HG03025 (cell line): ENCODE data around the gene TH.

Experiments
- ATAC-seq: cut with Tn5 transposase; IDR thresholded peaks from one replicate; pipeline ENCODE4 v1.9.1; 2021; ENCODE audit warnings: mild to moderate bottlenecking, moderate library complexity; ENCODE audit not compliant: unreplicated experiment, low FRiP score

TH gene

GRCh38 chr11:2209370-2209801, 37.8 kb upstream of the TH start:
- no peak for ATAC-seq

DNA sequence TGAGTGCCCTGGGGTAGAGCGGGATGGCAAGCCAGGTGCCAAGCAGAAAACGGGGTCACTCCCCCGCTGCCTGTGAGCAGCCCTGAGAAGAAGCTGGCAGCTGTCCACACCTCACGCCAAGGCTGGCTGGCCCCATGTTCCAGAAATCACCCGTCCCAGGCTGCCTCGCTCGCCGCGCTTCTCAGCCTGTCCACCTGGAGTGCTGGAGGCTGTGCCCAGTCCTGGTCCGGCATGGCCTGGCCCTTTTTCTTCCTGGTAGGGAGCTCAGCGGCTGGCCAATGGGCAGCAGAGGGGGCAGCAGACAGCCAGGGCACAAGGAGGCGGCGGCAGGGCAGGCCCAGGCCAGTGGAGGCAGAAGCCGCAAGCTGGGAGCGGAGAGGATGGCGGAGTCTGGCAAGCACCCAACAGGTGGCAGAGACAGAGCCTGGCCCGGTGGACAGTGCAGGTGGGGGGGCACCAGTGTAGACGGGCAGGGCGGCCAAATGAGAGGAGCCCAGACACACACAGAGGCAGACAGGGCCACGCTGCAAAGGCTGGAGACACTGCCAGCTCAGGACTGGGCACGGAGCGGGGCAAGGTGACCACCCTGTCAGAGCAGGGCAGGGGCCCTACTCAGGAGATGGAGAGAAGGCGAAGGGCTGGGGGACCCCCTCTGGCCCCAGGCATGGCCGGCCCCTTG, 37.2 kb upstream of the TH start:
- ATAC-seq: no peak

DNA sequence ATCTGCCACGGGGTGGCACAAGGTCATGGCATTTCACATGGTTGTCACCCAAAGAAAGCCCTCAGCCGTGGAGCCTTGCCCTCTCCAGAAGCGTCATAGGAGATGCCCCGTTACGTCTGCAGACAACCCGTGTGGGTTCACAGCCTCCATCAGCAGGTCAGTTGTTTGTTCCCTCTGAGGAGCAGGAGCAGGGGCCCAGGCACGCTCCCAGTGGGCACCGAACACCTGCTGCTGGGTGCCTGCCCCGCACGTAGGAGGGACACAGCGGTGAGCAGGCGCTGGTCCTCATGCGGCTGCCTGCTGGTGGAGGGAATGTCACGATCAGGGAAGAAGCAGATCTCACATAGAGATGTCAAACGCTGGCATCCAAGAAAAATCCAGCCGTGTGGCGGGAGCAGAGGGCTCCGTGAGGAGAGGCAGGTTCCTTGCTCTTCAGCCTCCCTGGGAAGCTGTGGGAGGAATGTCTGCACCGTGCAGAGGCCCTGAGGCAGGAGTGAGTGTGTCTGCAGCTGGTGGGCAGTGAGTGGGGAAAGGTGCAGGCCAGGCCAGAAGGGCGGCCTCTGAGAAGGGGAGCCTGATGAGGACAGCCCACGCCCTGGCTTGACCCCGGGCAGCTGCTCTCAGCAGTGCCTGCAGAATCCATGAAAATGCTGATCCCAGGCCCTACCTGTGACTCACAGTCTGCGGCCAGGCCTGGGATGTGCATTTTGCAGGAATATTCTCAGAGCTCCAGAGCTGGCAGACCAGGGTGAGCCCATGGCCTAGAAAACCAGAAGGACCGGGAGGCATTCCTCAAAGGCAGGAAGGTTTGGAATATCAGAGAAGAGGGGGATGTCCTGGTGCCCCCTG, 36.4 kb upstream of the TH start:
- ATAC-seq: no peak

- no peak for ATAC-seq
Measured at GRCh38 chr11:2207212-2207611, 35.6 kb upstream of the TH start.

- ATAC-seq: no peak
Measured at GRCh38 chr11:2205981-2206690, 34.5 kb upstream of the TH start.

- no peak for ATAC-seq
Measured at GRCh38 chr11:2205214-2205720, 33.7 kb upstream of the TH start.

DNA sequence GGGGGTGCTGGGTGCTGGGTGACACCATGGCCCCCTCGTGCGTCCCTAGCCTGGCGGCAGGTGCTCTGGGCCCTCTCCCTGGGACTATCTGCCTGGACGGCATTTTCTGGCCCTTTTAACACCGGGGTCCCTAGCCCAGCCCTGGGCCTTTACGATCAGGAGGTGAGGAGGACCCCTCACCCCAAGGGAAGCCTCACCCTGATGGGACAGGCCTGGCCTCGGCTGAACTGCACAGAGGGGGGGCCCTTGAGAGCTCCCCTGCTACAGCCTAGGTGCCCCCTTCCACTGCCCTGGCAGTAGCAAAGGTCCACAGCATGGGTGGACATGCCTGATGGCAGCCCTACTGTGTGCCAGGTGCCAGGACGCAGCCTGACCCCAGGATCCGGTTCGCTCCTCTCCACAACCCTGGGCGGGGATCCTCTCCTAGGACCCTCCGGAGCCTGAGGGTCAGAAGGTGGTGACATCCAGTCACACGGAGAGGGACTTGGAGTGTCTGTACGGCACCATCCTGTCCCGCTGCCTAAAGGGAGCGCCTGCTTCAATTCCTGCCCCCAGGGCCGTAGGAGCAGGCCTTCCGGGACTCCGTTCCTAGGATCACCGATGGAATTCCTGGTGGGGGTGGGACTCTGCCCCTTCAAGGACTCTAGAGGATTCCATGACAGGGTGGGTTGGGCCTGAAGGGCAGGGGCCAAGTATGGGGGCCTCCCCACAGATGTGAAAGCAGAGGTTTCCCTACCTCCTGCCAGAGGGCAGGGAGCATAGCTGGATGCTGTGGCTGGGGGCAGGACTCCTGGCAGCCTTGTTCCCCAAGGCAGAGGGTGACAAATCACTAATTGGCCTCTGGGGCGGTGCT, 33.0 kb upstream of the TH start:
- no peak for ATAC-seq

DNA sequence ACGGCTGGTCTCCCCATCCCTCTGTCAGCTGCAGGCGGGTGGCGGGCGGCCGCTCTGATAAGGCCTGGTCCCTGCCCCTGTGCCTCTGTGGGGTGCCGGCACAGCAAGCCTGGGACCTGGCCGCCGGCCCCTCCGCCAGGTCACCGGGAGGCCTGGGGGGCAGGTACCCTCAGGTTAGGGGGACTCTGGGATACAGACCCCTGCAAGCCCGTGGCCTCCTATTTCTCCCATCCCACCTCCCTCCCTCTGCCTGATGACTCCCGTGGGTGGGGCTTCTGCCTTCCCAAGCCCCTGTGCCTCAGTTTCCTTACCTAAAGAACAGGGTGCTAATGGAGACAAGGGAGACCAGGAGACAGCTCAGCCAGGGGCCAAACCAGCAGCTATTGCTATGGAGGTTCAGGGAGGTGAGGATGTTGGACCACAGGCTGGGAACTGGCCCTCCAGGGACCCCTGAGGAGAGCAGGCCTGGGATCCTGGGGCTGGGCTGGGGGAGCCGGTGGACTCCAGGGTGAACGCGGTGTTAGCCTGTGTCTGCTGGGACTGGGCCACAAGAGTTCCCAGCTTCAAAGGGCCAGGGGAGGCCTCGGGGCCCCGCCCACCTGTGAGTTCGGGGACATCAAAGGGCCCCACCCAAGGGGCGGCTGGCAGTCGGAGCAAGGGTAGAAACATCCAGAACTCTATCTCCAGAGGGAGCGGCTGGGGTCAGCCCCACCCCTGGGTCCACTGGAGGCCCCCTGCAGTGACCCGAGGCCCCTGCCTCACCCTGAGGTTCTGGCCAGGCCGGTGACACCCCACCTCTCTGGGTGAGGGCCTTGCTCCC, 32.0 kb upstream of the TH start:
- ATAC-seq: no peak

GRCh38 chr11:2202900-2203439, 31.4 kb upstream of the TH start:
- ATAC-seq: no peak

GRCh38 chr11:2202071-2202899, 30.7 kb upstream of the TH start:
- no peak for ATAC-seq

DNA sequence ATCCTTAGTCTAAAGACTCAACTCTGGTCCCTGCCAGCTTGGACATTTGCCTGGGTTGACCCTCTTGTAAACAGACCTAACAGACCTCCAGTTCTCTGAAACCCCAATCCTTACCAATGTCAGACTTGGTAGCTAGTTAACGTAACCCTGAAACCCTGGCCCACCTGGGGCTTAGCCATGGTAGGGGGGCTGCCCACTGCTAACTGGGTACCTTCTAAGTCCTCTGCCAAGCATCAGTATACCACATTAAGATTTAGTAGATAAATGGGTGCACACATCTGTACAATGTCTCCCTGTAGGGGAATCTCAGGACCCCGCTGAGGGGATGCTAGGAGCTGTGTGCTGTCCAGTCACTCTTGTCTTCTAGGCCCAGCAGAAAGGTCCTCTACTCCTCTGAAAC, 29.9 kb upstream of the TH start:
- ATAC-seq: no peak

DNA sequence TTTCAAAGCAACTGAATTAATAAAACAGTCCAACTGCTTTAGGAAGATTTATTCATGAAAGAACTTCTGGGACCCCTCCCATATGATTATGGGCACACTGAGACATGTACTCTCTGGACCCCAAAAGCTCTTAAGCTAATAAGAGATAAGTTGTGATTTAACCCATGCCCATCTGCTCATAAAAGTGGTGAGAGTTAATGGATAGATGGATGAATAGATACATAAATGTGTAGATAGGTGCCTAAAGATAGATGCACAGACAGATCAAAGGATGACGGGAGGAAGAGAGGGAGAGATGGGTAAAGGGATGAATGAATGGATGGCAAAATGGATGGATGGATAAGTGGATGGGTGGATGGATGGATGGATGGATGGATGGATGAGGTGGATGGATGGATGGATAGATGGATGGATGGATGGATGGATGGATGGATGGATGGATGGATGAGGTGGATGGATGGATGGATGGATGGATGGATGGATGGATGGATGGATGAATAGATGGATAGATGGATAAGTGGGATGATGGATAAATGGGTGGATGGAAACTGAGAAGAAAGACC, 29.4 kb upstream of the TH start:
- ATAC-seq: no peak

GRCh38 chr11:2200536-2200935, 28.9 kb upstream of the TH start:
- no peak for ATAC-seq

- no peak for ATAC-seq
Measured at GRCh38 chr11:2199466-2200341, 28.1 kb upstream of the TH start.

DNA sequence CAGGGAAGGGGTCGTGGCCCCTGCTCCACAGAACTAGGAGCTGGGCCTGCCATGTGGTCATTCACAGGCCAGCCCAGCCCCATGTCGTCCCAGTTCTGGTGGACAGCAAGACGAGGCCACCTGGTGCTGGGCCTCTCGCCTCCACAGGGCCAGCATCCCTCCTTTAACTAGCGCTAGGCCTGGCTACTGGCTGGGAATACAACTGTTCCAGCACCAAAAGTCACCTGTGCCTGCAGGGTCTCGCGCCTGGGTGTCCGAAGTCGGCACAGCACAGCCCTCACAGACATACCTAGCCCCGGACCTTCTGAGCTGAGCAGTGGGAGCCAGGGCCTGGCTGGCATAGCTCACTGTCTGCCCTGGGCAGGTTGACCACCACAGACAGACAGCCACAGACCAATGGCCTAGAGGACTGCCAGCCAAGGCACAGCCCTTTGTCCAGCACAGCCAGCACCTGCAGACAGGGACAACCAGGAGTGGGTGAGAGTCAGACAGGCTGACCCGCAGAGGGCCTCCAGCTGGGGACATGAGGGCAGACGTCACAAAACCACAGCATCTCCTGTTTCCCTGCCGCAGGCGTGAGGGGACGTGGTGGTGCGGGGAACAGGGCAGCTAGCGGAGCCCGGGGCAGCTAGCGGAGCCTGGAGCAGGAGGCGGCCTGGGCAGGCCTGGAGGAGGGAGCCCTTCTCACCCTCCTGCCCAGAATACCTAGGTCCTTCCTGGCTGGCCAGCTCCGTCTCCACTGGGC, 27.2 kb upstream of the TH start:
- no peak for ATAC-seq

DNA sequence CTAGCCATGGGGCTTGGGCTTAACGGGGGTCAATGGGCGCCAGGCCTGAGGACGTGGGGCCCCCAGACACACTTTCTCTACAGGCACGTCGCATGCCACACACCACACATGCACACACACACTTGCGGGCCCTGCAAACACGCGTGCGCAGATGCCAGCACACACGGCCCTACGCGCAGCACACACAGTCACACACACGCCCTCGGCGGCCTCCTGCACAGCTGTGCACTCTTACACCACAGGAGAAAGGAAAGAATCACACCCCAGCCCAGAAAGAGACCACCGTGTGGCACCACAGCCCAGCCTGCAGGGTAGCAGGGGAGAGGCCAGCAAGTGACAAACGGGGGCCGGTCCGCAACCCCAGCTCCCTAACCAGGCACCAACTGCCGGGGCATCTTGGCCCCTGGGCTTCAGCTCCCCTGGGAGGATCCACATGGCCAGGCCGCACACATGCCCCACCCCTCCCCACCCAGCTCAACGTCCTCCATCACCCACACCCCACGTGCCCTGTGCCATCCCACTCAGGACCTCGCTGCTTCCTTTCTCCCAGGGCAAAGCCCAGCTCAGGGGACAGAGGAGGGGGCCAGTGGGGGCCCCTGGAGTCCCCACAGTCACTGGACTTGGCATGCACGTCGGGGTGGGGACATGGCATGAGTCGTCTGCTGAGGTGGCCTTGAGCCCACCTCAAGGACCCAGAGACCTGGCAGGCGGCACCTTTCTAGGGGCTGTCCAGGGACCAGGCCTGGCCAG, 26.3 kb upstream of the TH start:
- ATAC-seq: no peak
